GM06990 (cell line): ENCODE data around the gene DSCAM.

Experiments used
- DNase-seq: peaks from one replicate; pipeline ENCODE4 v3.0.0-alpha.2; 2011; ENCODE audit not compliant: insufficient read length; ENCODE audit errors: extremely low read depth
- H3K27me3 ChIP-seq: replicated peaks from 2 replicates; pipeline ENCODE4 v1.6.0; 2011; ENCODE audit warnings: low read length; ENCODE audit not compliant: control insufficient read depth, insufficient read depth
- H3K36me3 ChIP-seq: 2 replicates; pipeline ENCODE4 v1.5.1; 2011; ENCODE audit warnings: low read length; ENCODE audit not compliant: control insufficient read depth, insufficient read depth
- H3K4me3 ChIP-seq: replicated peaks from 2 replicates; pipeline ENCODE4 v1.5.1; 2011; ENCODE audit warnings: low read depth, mild to moderate bottlenecking, control low read depth, low read length
- CTCF ChIP-seq: IDR thresholded peaks from 2 replicates; pipeline ENCODE4 v1.5.1; 2011; ENCODE audit warnings: low read length, control low read depth, mild to moderate bottlenecking, inconsistent platforms; ENCODE audit not compliant: insufficient read depth, poor library complexity, severe bottlenecking

The DSCAM gene

GRCh38 chr21:40707656-40708244 is 139.2 kb downstream of the DSCAM start:
- H3K36me3 ChIP-seq, result no peaks in the 10 kb centered on the region
- H3K27me3 ChIP-seq, result no peaks in the 10 kb centered on the region
- H3K4me3 ChIP-seq, result no peak overlapping the region
- DNase-seq, result no peak
- no peak for TF ChIP-seq CTCF

GRCh38 chr21:40706806-40707655 is 139.9 kb downstream of the DSCAM start:
- no peak for TF ChIP-seq CTCF
- Histone ChIP-seq H3K4me3 (no peak overlapping the region), H3K27me3 (no peaks in the 10 kb centered on the region), H3K36me3 (no peaks in the 10 kb centered on the region)
- no peak for DNase-seq

DNA sequence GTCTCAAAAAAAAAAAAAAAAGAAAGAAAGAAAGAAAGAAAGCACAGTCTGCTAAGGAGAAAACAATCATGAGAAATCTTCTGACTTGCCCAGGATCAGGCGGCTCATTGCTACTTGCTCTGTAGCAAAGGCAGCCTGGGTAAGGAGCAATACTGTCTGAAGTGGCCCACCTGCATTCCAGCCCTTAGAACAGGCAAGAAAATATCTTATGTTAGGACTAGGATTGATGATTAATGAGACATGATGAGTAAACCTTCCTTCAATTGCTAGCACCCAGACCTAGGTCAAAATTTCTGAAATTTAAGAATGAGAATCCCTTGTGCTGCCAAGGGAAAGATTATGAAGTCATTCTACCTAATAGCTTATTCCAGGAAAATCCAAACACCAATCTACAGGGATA is 140.8 kb downstream of the DSCAM start:
- Histone ChIP-seq H3K36me3 (no peaks in the 10 kb centered on the region), H3K27me3 (no peaks in the 10 kb centered on the region), H3K4me3 (no peak overlapping the region)
- TF ChIP-seq CTCF, result no peak
- no peak for DNase-seq

GRCh38 chr21:40704141-40704540 is 142.8 kb downstream of the DSCAM start:
- no peak for TF ChIP-seq CTCF
- DNase-seq, result no peak

DNA sequence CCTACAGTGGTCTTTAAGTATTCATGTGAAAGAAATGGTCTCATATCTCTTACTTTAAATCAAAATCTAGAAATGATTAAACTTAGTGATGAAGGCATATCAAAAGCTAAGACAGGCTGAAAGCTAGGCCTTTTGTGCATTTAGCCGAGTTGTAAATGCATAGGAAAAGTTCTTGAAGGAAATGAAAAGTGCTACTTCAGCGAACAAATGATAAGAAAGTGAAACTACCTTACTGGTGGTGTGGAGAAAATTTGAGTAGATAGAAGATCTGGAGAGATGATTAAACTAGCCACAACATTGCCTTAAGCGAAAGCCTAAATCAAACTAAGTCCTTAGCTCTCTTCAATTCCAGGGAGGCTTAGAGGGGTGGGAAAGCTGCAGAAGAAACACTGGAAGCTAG is 147.6 kb downstream of the DSCAM start:
- TF ChIP-seq CTCF, result no peak
- H3K27me3 ChIP-seq, result no peaks in the 10 kb centered on the region
- no peak for DNase-seq
- H3K36me3 ChIP-seq, result no peaks in the 10 kb centered on the region
- H3K4me3 ChIP-seq, result no peak overlapping the region

More at GRCh38 chr21:40704141-40704540, 142.8 kb downstream of the DSCAM start:
- Histone ChIP-seq H3K4me3 (no peak overlapping the region), H3K27me3 (no peaks in the 10 kb centered on the region), H3K36me3 (no peaks in the 10 kb centered on the region)

DNA sequence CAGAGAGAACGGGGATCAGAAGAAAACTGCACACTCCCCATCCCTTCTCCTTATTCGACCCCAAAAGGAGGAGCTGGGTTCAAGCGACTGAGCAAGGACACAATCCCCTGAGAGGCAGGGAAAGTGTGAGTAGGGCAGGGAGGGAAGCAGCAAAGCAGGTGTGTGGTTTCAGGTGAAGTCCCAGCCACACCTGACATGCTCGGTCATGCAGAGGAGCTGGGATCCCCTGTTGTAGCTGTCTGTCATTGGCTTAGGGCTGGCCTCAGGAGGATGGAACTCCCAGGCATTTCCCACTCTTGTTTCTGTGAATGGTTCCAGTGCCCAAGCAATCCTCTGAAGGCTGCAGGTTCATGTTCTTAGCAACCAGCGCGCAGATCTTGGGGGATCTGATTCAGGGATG is 150.7 kb downstream of the DSCAM start:
- Histone ChIP-seq H3K27me3 (no peaks in the 10 kb centered on the region), H3K4me3 (no peak overlapping the region), H3K36me3 (no peaks in the 10 kb centered on the region)
- no peak for DNase-seq
- no peak for TF ChIP-seq CTCF
